ENCODE results near the gene UQCR11. TPM values are rescaled to one million over a fixed set of nuclear protein-coding genes. Genes with fewer than 3 reads are reported as not detected.

The UQCR11 gene
- total RNA-seq, 3 donors from 2014 or later = 59.6 to 117 (median 63.4) TPM

DNA sequence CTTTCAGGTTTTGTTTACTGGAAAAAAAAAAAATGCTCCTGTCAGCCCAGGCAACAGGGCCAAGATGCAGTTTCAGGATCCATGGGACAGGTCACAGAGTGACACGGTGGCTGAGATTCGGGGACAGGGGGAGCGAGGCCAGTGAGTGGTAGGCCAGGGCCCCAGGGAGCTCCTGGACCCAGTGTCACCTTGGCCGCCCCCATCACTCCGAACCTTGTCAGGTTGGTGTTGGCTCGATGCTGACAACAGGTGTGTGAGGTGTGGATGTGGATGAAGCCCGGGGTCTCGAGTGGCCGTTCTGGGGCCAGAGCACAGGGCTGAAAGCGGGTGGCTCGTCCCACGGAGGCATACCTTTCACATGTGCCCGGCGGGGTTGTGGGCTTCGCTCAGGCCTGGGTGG is 6.1 kb upstream of the UQCR11 start:
- no peak for TF ChIP-seq POLR2A (IDR thresholded peaks at IDR 0.05)
- TF ChIP-seq, protein P1, sequence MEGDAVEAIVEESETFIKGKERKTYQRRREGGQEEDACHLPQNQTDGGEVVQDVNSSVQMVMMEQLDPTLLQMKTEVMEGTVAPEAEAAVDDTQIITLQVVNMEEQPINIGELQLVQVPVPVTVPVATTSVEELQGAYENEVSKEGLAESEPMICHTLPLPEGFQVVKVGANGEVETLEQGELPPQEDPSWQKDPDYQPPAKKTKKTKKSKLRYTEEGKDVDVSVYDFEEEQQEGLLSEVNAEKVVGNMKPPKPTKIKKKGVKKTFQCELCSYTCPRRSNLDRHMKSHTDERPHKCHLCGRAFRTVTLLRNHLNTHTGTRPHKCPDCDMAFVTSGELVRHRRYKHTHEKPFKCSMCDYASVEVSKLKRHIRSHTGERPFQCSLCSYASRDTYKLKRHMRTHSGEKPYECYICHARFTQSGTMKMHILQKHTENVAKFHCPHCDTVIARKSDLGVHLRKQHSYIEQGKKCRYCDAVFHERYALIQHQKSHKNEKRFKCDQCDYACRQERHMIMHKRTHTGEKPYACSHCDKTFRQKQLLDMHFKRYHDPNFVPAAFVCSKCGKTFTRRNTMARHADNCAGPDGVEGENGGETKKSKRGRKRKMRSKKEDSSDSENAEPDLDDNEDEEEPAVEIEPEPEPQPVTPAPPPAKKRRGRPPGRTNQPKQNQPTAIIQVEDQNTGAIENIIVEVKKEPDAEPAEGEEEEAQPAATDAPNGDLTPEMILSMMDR (IDR thresholded peaks at IDR 0.05) = no peak
- TF ChIP-seq POLR2AphosphoS5 (IDR thresholded peaks at IDR 0.05) = no peak
- Histone ChIP-seq H3K36me3 (peaks cover 10% of the 10 kb centered on the region), H3K4me1 (peaks cover 0 to under 1% of the 10 kb centered on the region in 2 donors), H3K9me3 (no peaks in the 10 kb centered on the region), H3K27me3 (no peaks in the 10 kb centered on the region), H3K4me3 (no peak overlapping the region), H3K27ac (no peak overlapping the region)
- intact Hi-C loops (cut with DNase I; ENCODE audit: low total_unique reads) = no loop called here
- no peak for DNase-seq (ENCODE audit: low spot score in 2 of 2)

DNA sequence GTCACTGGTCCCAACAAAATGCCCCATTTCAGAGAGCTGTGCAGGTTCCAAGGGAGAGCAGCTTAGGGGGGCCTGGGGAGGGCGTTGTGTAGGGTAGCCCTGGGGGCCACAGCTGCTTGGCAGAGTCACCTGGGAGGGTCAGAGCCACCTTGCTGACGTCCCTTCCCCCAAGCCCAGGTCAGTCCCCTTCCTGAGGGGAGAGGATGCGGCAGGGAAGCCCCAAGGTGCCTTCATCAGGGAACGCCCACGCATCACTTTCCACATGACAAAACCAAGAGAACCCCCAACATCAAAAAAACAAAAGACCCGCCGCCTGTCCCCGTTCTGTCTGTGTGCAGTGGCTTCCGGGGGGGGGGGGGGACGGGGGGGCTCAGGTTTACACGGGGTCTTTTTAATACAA is 5.3 kb upstream of the UQCR11 start:
- DNase-seq (ENCODE audit: low spot score in 2 of 2) = no peak
- Histone ChIP-seq H3K36me3 (peaks cover 10% of the 10 kb centered on the region), H3K27me3 (no peaks in the 10 kb centered on the region), H3K4me3 (no peak overlapping the region), H3K27ac (no peak overlapping the region), H3K4me1 (peaks cover 0 to 5% of the 10 kb centered on the region in 2 donors), H3K9me3 (no peaks in the 10 kb centered on the region)
- TF ChIP-seq POLR2AphosphoS5 (IDR thresholded peaks at IDR 0.05) (no peak), POLR2A (IDR thresholded peaks at IDR 0.05) (no peak)
- TF ChIP-seq, protein P1 (IDR thresholded peaks at IDR 0.05) = no peak
- intact Hi-C loops (cut with DNase I; ENCODE audit: low total_unique reads) = no loop called here

DNA sequence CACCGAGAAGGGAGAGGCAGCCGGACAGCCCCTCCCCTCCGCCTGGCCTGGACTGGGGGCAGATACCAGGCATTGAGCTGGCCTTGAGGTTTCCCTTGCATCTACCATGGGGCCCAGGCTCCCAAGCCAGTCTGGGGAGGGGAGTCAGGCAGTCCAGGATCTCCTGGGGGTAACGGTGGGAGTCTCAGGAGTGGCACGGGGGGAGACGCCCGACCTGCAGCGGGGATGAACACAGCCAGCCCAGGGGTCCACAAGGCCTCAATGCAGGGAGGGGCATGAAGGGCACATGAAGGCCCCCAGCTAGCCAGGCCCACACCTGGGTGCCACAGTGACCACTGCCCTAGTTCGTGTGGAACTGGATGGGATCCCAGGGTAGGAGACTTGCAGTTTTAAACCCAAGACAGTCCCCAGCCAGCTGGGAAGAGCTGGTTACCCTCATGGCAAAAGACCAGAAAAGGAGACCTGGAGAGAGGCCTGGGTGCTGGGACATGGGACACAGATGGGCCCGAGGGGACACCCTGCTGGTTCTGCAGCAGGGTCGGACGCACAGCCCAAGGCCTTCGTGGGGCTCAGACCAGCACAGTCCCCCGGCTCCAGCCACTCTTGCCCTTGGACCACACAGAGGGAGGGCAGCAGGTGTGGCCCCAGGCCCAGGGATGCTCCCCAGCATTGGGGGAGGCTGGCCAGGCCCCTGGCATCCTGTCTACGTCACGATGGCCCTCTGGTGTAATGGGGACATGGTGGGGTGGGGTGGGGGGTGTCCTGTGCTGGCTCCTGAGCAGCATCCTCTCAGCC is 4.6 kb upstream of the UQCR11 start:
- Histone ChIP-seq H3K27me3 (no peaks in the 10 kb centered on the region), H3K4me1 (peaks cover 0 to 5% of the 10 kb centered on the region in 2 donors), H3K36me3 (peaks cover 3% of the 10 kb centered on the region), H3K4me3 (no peak overlapping the region), H3K27ac (no peak overlapping the region), H3K9me3 (no peaks in the 10 kb centered on the region)
- DNase-seq (ENCODE audit: low spot score in 2 of 2) = no peak
- TF ChIP-seq POLR2A (IDR thresholded peaks at IDR 0.05) (no peak), POLR2AphosphoS5 (IDR thresholded peaks at IDR 0.05) (no peak)
- TF ChIP-seq, protein P1 (IDR thresholded peaks at IDR 0.05) = no peak
- intact Hi-C loops (cut with DNase I; ENCODE audit: low total_unique reads) = no loop called here

GRCh38 chr19:1609103-1609396 is 3.8 kb upstream of the UQCR11 start:
- no peak overlapping the region for H3K27ac ChIP-seq
- H3K9me3 ChIP-seq = no peaks in the 10 kb centered on the region
- H3K36me3 ChIP-seq = no peaks in the 10 kb centered on the region
- peaks cover 0 to 10% of the 10 kb centered on the region in 2 donors for H3K4me1 ChIP-seq
- no peaks in the 10 kb centered on the region for H3K27me3 ChIP-seq
- DNase-seq (ENCODE audit: low spot score in 2 of 2) = no peak
- intact Hi-C loops (cut with DNase I; ENCODE audit: low total_unique reads) = no loop called here
- TF ChIP-seq, protein P1 (IDR thresholded peaks at IDR 0.05) = no peak
- TF ChIP-seq POLR2A (IDR thresholded peaks at IDR 0.05) (no peak), POLR2AphosphoS5 (IDR thresholded peaks at IDR 0.05) (no peak)
- no peak overlapping the region for H3K4me3 ChIP-seq

DNA sequence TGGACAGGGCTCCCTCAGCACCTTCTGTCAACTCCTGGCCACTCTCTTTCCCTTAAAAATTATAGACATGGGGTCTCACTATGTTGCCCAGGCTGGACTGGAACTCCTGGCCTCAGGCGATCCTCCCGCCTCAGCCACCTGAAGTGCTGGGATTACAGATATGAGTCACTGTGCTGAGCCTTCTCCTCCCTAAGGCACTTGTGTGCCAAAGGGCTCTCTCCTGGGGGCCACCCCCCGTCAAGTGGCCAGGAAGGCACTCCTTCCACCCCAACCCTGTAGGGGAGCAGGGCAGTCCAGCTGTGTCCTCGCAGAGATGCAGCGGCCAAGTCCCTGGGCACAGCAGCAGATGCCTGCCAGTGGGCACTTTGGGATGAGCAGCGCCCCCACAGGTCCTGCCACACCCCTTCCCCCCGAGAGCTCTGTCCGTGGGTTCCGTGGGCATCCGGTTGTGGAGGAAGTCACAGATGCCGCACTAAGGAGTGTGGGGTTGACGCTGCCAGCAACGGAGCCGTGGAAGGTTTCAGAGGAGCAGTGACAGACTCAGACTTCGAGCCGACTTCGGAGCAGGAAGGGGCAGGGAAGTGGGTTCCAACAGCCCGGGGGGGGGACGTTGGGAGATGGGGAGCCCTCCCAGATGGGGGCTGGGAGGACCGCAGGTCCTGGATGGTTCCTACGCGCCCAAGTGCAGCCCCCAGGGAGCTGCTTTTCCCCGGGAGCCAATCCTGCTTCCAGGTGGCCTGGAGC is 3.3 kb upstream of the UQCR11 start:
- DNase-seq (ENCODE audit: low spot score in 2 of 2) = no peak
- H3K4me3 ChIP-seq = no peak overlapping the region
- intact Hi-C loops (cut with DNase I; ENCODE audit: low total_unique reads) = no loop called here
- H3K9me3 ChIP-seq = no peaks in the 10 kb centered on the region
- H3K27ac ChIP-seq = no peak overlapping the region
- no peak for TF ChIP-seq POLR2AphosphoS5 (IDR thresholded peaks at IDR 0.05)
- TF ChIP-seq, protein P1 (IDR thresholded peaks at IDR 0.05) = no peak
- TF ChIP-seq POLR2A (IDR thresholded peaks at IDR 0.05) = no peak
- H3K36me3 ChIP-seq = no peaks in the 10 kb centered on the region
- H3K27me3 ChIP-seq = no peaks in the 10 kb centered on the region
- peaks cover 0 to 15% of the 10 kb centered on the region in 2 donors for H3K4me1 ChIP-seq
